GM21619 (cell line): ENCODE measurements around the gene BOLA3.
"Not testable (repeated sequence)": the region's sequence is repeated elsewhere in the genome, so short reads cannot be mapped to it uniquely, and the experiment has no call there.

ENCODE experiments used
- ATAC-seq: cut with Tn5 transposase; IDR thresholded peaks from one replicate; pipeline ENCODE4 v1.9.1; 2021; ENCODE audit not compliant: unreplicated experiment

The BOLA3 gene

DNA sequence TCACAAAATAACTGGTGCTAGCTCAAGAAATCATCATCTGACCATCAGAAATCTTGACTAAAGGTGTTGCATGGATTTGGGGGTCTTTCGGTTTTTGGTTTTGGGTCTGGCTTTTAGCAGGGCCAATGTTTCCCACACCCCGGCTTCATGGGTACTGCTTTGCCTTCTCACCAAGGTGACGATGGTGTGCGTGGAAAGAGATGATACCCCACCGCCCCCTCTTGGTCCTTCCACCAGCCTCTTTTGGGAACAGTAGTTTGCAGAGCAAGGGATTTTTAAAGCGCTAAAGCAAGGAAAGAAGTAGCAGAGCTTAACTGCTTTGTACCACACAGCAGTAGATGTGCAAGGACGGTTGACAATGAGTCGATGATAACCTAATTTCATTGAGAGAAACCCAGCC lies 42.3 kb downstream of the BOLA3 start:
- ATAC-seq, result no peak

DNA sequence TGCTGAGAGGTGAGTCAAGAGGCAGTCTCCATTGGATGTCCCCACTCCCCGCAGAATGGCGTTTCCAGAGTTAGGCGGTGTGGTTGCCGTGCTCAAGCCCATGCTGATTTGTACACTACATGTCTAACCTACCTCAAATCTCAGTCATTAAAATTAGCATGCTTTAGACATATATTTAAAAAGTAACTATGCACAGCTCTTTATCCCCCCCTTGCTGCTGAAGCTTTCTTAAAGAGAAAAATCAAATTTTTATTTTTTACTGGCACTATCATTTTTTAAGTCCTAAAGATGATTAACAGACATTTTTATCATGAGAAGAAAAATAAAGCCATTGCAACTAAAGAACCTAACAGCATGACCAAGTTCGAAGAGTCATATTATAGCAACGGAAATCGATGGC lies 42.9 kb downstream of the BOLA3 start:
- no peak for ATAC-seq

DNA sequence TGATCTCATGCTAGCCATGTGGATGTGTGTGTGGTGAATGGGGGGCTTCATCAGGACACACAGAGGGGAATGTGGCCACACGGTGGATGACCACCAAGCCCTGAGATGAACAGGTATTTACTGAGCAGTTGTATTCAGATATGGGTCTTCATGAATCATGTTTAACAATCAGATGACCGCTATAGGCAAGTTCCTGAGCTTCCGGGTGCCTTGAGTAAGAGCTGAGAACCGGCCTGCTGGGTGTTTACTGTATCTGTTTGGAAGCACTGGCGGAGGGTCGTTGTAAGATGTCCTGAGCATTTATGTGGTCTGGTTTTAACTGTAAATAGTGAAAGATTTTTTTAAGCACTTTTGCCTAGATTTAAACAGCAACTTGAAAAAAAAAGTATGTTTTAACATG lies 43.9 kb downstream of the BOLA3 start:
- no peak for ATAC-seq

DNA sequence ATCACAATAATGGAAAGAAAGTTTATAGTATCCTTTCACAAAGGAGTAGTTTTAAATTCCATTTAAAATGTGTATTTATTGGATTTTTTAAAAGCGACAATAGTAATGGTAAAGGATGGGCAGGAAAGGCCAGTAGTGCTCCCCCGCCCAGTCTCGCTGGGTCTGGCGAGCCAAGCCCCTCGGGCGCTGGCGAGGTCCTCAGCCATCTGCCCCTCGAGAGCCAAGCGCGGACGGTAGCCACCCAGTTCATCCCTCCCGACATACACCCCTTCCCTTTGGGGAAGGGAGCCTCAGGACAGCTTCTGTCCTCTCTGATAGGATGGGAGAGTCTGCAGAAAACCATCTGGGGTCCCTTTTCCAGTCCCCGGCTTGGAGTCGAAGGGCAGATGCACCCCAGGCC lies 45.2 kb downstream of the BOLA3 start:
- ATAC-seq, result no peak

DNA sequence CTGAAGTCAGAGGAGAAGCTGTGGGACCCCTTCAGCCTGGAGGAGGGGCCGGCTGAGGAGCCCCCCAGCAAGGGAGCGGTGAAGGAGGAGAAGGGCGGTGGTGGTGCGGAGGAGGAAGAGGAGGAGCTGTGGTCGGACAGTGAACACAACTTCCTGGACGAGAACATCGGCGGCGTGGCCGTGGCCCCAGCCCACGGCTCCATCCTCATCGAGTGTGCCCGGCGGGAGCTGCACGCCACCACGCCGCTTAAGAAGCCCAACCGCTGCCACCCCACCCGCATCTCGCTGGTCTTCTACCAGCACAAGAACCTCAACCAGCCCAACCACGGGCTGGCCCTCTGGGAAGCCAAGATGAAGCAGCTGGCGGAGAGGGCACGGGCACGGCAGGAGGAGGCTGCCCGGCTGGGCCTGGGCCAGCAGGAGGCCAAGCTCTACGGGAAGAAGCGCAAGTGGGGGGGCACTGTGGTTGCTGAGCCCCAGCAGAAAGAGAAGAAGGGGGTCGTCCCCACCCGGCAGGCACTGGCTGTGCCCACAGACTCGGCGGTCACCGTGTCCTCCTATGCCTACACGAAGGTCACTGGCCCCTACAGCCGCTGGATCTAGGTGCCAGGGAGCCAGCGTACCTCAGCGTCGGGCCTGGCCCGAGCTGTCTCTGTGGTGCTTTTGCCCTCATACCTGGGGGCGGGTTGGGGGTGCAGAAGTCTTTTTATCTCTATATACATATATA lies 46.0 kb downstream of the BOLA3 start:
- no peak for ATAC-seq

DNA sequence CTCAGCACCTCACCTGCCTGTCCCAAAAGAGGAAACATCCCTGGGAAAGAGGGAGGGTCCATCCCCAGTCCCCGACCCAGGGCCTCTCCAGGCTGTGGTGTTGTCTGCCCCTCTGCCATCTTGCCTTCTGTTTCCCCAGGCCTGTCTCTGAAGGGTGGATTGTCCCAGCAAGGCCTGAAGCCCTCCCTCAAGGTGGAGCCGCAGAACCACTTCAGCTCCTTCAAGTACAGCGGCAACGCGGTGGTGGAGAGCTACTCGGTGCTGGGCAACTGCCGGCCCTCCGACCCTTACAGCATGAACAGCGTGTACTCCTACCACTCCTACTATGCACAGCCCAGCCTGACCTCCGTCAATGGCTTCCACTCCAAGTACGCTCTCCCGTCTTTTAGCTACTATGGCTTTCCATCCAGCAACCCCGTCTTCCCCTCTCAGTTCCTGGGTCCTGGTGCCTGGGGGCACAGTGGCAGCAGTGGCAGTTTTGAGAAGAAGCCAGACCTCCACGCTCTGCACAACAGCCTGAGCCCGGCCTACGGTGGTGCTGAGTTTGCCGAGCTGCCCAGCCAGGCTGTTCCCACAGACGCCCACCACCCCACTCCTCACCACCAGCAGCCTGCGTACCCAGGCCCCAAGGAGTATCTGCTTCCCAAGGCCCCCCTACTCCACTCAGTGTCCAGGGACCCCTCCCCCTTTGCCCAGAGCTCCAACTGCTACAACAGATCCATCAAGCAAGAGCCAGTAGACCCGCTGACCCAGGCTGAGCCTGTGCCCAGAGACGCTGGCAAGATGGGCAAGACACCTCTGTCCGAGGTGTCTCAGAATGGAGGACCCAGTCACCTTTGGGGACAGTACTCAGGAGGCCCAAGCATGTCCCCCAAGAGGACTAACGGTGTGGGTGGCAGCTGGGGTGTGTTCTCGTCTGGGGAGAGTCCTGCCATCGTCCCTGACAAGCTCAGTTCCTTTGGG lies 47.2 kb downstream of the BOLA3 start:
- no peak for ATAC-seq

DNA sequence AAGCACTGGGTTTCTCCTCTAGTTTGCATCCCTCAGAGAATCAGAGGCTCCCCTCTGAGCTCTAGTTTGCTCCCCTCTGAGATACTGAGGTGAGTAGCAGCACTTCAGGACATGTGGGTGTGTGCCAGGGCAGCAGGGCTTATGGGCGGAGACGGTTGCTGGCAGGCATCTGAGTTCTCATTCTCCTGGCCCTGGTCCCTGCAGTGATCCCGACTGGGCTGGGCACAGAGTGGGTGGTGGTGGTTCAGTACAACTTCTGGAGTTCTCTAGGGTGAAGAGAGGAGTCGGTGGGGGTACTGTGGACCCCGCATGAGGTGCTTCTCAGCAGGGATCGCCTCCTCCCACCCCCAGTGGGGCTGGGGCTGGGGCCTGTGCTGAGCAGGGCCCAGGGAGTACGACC lies 47.9 kb downstream of the BOLA3 start:
- no peak for ATAC-seq

DNA sequence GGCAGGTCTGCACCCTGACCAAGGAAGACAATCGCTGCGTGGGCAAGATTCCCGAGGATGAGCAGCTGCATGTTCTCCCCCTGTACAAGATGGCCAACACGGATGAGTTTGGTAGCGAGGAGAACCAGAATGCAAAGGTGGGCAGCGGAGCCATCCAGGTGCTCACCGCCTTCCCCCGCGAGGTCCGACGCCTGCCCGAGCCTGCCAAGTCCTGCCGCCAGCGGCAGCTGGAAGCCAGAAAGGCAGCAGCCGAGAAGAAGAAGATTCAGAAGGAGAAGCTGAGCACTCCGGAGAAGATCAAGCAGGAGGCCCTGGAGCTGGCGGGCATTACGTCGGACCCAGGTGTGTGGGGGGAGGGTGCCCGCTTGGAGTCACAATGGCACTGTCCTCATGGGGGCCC lies 48.4 kb downstream of the BOLA3 start:
- ATAC-seq, result no peak

DNA sequence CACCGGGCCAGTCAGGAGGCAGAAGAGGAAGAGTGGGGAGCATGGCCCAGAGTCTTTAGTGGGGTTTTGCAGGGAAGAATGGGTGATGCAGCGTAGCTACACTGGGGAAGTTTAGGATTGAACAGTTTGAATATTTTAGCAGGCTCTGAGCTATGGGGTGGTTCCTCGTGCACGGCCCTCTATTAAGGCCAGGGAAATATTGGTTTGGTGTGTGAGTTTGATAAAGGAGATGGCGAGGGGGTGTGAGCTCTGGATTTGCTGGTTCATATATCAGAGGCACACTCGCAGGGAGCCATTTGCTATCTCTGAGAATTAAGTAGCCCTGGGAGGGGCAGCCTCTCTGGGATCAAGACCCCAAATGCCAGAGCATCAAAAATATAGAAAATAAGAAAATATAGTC lies 50.1 kb downstream of the BOLA3 start:
- no peak for ATAC-seq

DNA sequence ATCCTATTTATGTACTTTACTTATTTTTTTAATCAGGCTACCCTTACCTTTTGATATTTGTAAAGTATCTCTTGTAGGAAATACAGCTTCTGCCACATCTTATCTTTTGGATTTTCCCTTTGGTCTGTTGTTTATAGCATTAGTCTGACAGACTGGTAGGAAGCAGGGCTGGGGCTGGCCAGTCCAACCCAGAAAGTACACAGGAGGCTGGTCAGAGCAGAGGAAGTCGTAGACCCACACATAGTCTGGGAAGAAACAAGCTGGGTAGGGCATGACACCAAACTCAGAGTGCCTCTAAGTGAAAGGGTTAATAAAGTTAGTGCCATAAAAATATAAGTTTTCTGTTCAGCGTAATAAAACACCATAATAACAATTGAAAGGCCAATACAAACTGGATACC lies 51.7 kb downstream of the BOLA3 start:
- ATAC-seq, result no peak

DNA sequence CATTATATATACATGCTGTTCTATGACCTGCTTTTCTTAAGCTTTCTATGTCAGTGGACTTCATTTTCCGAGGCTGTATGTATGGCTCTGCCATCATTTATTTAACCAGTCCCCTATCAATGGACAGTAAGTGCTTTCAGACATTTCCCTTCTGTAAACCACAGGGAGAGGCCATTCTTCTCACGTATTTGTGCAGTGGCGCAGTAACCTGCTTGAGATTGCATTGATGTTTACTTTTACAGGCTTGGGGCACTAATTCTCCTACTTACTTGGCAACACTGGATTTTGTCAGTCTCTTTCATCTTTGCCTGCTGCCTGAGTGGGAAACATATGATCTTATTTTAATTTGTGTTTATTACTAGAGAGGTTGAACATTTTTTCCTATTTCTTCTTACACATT lies 52.1 kb downstream of the BOLA3 start:
- ATAC-seq, result no peak

DNA sequence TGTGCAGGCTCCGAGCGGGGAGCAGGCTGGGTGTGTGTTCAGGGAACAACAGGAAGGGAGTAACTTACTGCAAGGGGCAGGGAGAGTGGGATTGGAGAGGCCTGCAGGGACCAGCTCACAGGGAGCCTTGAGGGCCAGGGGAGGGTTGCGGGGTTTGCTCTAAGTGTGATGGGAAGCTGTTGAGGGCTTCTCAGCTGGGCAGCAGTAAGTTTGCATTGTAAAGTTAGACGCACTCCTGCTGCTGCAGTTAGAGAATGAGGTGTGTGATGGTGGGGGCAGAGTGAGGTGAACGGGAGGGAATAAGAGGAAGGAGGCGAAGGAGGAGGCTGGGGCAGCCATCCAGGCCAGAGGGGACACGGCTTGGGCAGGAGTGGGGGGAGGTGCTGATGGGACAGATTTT lies 53.4 kb downstream of the BOLA3 start:
- no peak for ATAC-seq

DNA sequence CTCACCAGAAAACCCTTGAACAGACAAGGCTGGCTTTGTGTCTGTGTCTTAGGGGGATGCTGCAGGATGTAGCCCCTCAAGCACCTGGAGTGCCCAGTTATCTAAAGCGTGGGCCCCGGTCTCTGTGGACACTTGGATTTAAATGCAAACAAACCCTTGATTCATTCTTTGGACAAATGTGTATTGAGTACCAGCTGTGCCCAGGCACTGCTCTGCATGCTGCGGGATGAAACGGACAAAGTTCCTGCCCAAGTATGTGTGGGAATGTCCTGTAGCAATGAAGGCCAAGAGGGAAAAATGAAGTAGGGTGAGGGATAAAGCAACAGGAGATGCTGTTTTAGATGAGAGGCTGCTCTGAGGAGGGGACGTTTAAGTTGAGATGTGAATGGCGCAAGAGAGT lies 53.9 kb downstream of the BOLA3 start:
- ATAC-seq, result no peak

DNA sequence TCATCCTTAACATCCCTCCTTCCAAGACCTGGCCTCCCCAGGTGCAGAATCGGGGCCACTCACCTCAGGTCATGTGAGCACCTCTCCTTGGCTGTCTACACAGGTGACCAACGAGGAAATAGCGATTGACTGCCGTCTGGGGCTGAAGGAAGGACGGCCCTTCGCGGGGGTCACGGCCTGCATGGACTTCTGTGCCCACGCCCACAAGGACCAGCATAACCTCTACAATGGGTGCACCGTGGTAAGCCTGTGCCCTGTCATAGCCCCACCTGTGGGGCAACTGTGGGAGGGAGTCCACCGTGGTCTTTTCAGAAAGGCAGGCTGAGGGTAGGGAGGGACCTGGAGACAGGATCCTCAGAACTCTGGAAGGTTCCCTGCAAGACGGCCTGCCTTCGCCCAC lies 54.3 kb downstream of the BOLA3 start:
- ATAC-seq, result no peak

DNA sequence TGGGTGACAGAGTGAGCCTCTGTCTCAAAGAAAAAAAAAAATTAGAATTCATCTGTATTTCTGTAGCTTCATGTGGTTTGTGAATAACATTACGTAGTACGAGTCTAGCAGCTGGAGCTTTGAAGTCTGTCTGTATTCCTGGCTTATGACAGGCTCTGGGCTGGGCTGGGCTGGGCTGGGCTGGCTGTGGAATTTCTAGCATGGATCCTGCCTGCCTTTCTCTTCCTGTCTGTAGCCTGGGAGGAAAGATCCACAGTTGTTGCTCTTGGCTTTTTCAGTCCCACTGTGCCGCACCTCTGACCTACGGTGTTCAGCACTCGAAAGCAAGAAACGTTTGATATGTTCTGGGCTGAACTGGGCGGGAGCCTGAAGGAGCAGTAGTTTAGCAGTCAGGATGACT lies 55.4 kb downstream of the BOLA3 start:
- no peak for ATAC-seq

DNA sequence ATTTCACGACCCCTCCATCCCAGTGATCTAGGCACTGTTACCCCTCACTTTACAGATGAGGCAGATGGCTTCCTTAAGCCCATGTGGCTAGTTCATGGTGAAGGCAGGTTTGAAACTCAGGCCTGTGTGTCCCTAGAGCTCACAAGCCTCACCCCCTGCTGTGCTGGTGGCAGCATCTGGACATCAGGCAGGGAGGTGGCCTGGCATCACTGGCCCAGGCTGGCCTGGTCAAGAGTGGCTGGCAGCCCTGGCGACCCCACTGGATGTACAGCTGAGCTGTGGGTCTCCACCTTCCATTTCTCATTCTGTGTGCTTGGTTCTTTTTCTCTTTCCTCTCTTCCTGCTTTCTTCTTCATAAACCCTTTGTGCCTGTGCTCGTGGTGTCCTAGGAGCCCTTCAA lies 56.3 kb downstream of the BOLA3 start:
- no peak for ATAC-seq

DNA sequence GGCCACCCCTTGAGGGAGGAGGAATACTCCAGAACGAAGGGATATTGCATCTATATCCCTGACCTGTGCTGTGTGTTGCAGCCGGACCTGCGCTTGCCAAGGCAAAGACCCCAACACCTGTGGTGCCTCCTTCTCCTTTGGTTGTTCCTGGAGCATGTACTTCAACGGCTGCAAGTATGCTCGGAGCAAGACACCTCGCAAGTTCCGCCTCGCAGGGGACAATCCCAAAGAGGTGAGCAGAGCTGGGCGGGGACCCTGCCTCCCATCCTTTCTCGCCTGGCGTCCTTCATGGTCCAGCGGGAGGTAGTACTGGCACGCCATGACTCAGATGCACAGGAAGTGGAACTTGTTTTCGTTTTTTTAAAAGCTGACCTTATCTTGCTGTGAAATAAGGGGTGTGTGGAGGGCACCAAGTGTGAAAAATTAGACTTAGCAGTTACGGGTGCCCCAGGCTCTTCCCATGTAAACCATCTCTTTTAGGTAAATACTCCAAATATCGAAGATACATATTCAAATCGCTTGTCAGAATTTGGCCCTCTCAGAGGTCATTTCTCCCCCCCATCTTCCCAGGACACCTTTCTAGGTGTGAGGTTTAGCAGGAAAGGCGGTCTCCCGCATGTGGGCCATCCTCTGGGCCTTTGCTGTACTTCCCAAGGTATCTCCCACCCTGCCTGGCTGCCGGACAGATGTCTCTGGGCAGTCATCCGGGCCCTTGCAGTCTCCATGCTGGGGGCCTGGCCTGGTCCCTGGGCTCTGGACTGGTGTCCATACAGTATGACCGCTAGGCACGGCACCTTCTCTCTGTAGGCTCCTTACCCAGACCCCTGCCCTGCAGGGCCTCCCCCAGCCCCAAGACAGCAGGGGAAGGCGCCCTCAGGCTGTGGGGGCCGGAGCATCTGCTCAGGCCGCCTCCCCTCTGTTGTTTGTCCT lies 57.6 kb downstream of the BOLA3 start:
- no peak for ATAC-seq

DNA sequence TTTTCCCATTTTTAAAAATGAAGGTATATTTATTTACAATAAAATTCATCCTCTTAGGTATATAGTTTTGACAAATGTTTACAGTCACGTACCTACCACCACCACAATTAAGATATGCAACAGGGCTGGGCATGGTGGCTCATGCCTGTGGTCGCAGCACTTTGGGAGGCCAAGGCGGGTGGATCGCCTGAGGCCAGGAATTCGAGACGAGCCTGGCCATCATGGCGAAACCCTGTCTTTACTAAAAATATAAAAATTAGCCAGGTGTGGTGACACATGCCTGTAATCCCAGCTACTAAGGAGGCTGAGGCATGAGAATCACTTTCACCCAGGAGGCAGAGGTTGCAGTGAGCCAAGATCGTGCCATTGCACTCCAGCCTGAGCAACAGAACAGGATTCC lies 59.0 kb downstream of the BOLA3 start:
- ATAC-seq, result not testable (repeated sequence)

DNA sequence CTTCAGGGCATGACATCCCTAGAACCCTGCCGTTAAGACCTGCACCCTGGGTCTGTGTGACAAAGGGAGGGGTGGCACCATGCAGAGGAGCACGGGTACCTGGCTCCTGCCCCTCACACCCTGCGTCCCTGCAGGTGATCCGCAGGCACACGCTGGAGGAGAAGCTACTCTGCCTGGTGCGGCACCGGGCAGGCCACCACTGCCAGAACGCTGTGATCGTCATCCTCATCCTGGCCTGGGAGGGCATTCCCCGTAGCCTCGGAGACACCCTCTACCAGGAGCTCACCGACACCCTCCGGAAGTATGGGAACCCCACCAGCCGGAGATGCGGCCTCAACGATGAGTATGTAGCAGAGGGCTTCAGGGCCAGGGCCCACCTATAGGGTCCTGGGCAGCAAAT lies 60.0 kb downstream of the BOLA3 start:
- ATAC-seq, result no peak

DNA sequence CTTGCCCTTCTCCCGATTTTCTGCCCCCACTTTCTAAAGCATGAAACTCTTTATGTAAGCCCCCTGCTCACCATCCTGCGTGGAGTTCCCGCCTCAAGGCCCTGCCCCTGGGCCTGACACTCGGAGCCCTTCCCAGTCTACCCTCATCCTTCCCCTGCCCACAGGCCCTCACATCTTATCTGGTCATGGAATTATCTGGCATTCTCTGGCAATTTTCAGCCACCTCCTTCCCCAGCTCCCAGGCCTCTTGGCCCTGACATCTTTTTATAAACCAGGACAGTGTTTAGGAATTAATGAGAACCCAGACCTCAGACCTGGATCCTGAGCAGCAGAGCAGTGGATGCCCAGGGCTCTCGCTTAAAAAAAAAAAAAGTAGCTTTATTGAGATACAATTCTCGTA lies 61.7 kb downstream of the BOLA3 start:
- no peak for ATAC-seq
